ENCODE measurements around the gene HINT1. TPM values are rescaled to one million over a fixed set of nuclear protein-coding genes. Genes with fewer than 3 reads are reported as not detected.

HINT1 gene
- total and polyA plus RNA-seq, 9 of the 15 experiments (the other 6 are each of a cell fraction or from before 2014, with no cell fraction given), result 296 to 1,027 (median 500) TPM

- 0 out of 2 replicates have a peak, but pooled peaks have one; percentile 20 for TF ChIP-seq ZNF174 (CRISPR knock-in tag; IDR thresholded peaks at IDR 0.05)
- no peak for TF ChIP-seq ZBED1 (IDR thresholded peaks at IDR 0.05)
- no peak for TF ChIP-seq ZNF239 (CRISPR knock-in tag; IDR thresholded peaks at IDR 0.05)
- TF ChIP-seq E2F5 (CRISPR knock-in tag; IDR thresholded peaks at IDR 0.05), result no peak
- no peak for TF ChIP-seq HEY1 (CRISPR knock-in tag; IDR thresholded peaks at IDR 0.05; ENCODE audit: borderline replicate concordance)
- no peak for TF ChIP-seq ZNF551 (CRISPR knock-in tag; IDR thresholded peaks at IDR 0.05)
- TF ChIP-seq ZNF212 (CRISPR knock-in tag; IDR thresholded peaks at IDR 0.05), result no peak
- TF ChIP-seq ZNF274 (IDR thresholded peaks at IDR 0.05; ENCODE audit: borderline replicate concordance, low read depth, low read length), result no peak
- TF ChIP-seq NBN (IDR thresholded peaks at IDR 0.05; ENCODE audit: low read depth), result peak; percentile 52; the same call in 1 of the 2 replicates
- no peak for TF ChIP-seq ZNF449 (CRISPR knock-in tag; IDR thresholded peaks at IDR 0.05)
- 0 out of 2 replicates have a peak, but pooled peaks have one; percentile 15 for TF ChIP-seq SMARCE1 (IDR thresholded peaks at IDR 0.05)
- TF ChIP-seq GABPA (tag; conservative IDR thresholded peaks at IDR 0.05; ENCODE audit: low read depth), result peak; percentile 98
- TF ChIP-seq ZBTB1 (CRISPR knock-in tag; IDR thresholded peaks at IDR 0.05; ENCODE audit: borderline replicate concordance, low read depth), result no peak
- TF ChIP-seq ZNF280A (IDR thresholded peaks at IDR 0.05; ENCODE audit: low read depth, partially characterized antibody), result no peak
- TF ChIP-seq RAD51 (IDR thresholded peaks at IDR 0.05; ENCODE audit: borderline replicate concordance, low read depth), result 0 out of 2 replicates have a peak, but pooled peaks have one; percentile 16
- no peak for TF ChIP-seq ZNF263 (CRISPR knock-in tag; IDR thresholded peaks at IDR 0.05; ENCODE audit: borderline replicate concordance)
- no peak for TF ChIP-seq ZNF436 (CRISPR knock-in tag; IDR thresholded peaks at IDR 0.05)
- no peak for TF ChIP-seq GABPB2 (CRISPR knock-in tag; conservative IDR thresholded peaks at IDR 0.05)
- no peak for TF ChIP-seq SAFB (IDR thresholded peaks at IDR 0.05; ENCODE audit: borderline replicate concordance, low read depth, low read length)
- no peak for TF ChIP-seq XRCC3 (IDR thresholded peaks at IDR 0.05)
- peak; percentile 52; the same call in 1 of the 2 replicates for TF ChIP-seq ARID3A (IDR thresholded peaks at IDR 0.05; ENCODE audit: borderline replicate concordance, low read depth, low read length)
- TF ChIP-seq SMC3 (conservative IDR thresholded peaks at IDR 0.05; ENCODE audit: insufficient read depth, low read depth, low read length), result no peak
- no peak; the same call in 1 of the 2 replicates for TF ChIP-seq CTBP1 (IDR thresholded peaks at IDR 0.05; ENCODE audit: borderline replicate concordance)
Measured at GRCh38 chr5:131170540-131171275, 5.7 kb upstream of the HINT1 start, which contains the start of gene LYRM7 (continued).

Data from K562 (cell line).